Glutamatergic neuron (in vitro differentiated cells): ENCODE results near the gene PDE8B. TPM values are rescaled to one million over a fixed set of nuclear protein-coding genes. Genes with fewer than 3 reads are reported as not detected.

ENCODE experiments used
- DNase-seq: peaks from one replicate; pipeline ENCODE4 v3.0.0; 2022
- H3K27ac Mint-ChIP-seq: one replicate; pipeline ENCODE4 v1.8.0; 2020; ENCODE audit warnings: mild to moderate bottlenecking, mixed read lengths, inconsistent platforms; ENCODE audit not compliant: unreplicated experiment
- H3K27me3 Mint-ChIP-seq: one replicate; pipeline ENCODE4 v1.8.0; 2020; ENCODE audit warnings: mild to moderate bottlenecking, moderate library complexity, mixed read lengths, inconsistent platforms; ENCODE audit not compliant: unreplicated experiment
- H3K36me3 Mint-ChIP-seq: one replicate; pipeline ENCODE4 v1.8.0; 2020; ENCODE audit warnings: mild to moderate bottlenecking, mixed read lengths, inconsistent platforms; ENCODE audit not compliant: unreplicated experiment
- H3K4me1 Mint-ChIP-seq: one replicate; pipeline ENCODE4 v1.8.0; 2020; ENCODE audit warnings: mild to moderate bottlenecking, low read depth, mixed read lengths, inconsistent platforms; ENCODE audit not compliant: unreplicated experiment
- H3K4me3 Mint-ChIP-seq: one replicate; pipeline ENCODE4 v1.8.0; 2020; ENCODE audit warnings: mild to moderate bottlenecking, mixed read lengths, inconsistent platforms; ENCODE audit not compliant: unreplicated experiment
- H3K9me3 Mint-ChIP-seq: one replicate; pipeline ENCODE4 v1.8.0; 2020; ENCODE audit warnings: mild to moderate bottlenecking, moderate library complexity, mixed read lengths, inconsistent platforms; ENCODE audit not compliant: unreplicated experiment
- CTCF ChIP-seq: fragments of 200-600 bp; sonication (generic); IDR thresholded peaks from one replicate; pipeline ENCODE4 v1.5.0; 2021; ENCODE audit not compliant: partially characterized antibody, unreplicated experiment
- long read RNA-seq: library from polyadenylated mRNA; unstranded; transcript quantifications from one replicate; pipeline ENCODE4 v2.0.0, GENCODE V29; 2020; ENCODE audit not compliant: unreplicated experiment
- total RNA-seq: library from RNA; stranded (reverse); fragmentation: NEBNext Ultra II Directional; extraction: Animal tissue kit (Norgen Biotek cat#: 25700); gene quantifications from one replicate; pipeline ENCODE4 v1.2.1, GENCODE V29; 2021; ENCODE audit not compliant: unreplicated experiment

PDE8B gene
- 1.1 TPM for total RNA-seq
- long read RNA-seq: 0 reads

GRCh38 chr5:77210091-77210963 lies at the start of gene PDE8B:
PDE8B (plus strand) TSS chr5:77210680; CDS start chr5:77210926, 246 bp downstream.
- H3K4me3 Mint-ChIP-seq: peak within 1 kb of the TSS; percentile 74
- H3K27me3 Mint-ChIP-seq: peaks cover 30% of the 10 kb centered on the region
- peaks cover 4% of the 10 kb centered on the region for H3K36me3 Mint-ChIP-seq
- TF ChIP-seq CTCF: no peak
- peaks cover 5% of the 10 kb centered on the region for H3K9me3 Mint-ChIP-seq
- no peak for DNase-seq
- H3K4me1 Mint-ChIP-seq: peaks cover 22% of the 10 kb centered on the region
- peak within 1 kb of the TSS; percentile 50 for H3K27ac Mint-ChIP-seq

GRCh38 chr5:77163453-77163852 lies 47.0 kb upstream of the PDE8B start:
- TF ChIP-seq CTCF: no peak
- H3K27ac Mint-ChIP-seq: no peak overlapping the region
- H3K36me3 Mint-ChIP-seq: no peaks in the 10 kb centered on the region
- H3K9me3 Mint-ChIP-seq: no peaks in the 10 kb centered on the region
- no peak overlapping the region for H3K4me3 Mint-ChIP-seq
- no peaks in the 10 kb centered on the region for H3K4me1 Mint-ChIP-seq
- peaks cover 1% of the 10 kb centered on the region for H3K27me3 Mint-ChIP-seq
- DNase-seq: no peak

- H3K36me3 Mint-ChIP-seq: no peaks in the 10 kb centered on the region
- peaks cover 1% of the 10 kb centered on the region for H3K27me3 Mint-ChIP-seq
- no peak overlapping the region for H3K4me3 Mint-ChIP-seq
- no peak for TF ChIP-seq CTCF
- no peaks in the 10 kb centered on the region for H3K9me3 Mint-ChIP-seq
- no peak for DNase-seq
- H3K4me1 Mint-ChIP-seq: no peaks in the 10 kb centered on the region
- H3K27ac Mint-ChIP-seq: no peak overlapping the region
These were observed 43.4 kb upstream of the PDE8B start for GRCh38 chr5:77167063-77167462.

- DNase-seq: no peak
- H3K27me3 Mint-ChIP-seq: peaks cover 1% of the 10 kb centered on the region
- no peak overlapping the region for H3K27ac Mint-ChIP-seq
- no peak overlapping the region for H3K4me3 Mint-ChIP-seq
- TF ChIP-seq CTCF: no peak
- H3K4me1 Mint-ChIP-seq: no peaks in the 10 kb centered on the region
- no peaks in the 10 kb centered on the region for H3K36me3 Mint-ChIP-seq
- H3K9me3 Mint-ChIP-seq: no peaks in the 10 kb centered on the region
These were observed 42.8 kb upstream of the PDE8B start for GRCh38 chr5:77167695-77168121.
